A549 (cell line): Measurements from ENCODE around the gene LRRC72.

Experiments
- BHLHE40 ChIP-seq: IDR thresholded peaks from 2 replicates; pipeline ENCODE4 v1.6.1; 2012; ENCODE audit warnings: low read depth, low read length, inconsistent platforms
- CBX2 ChIP-seq: fragments of 200-600 bp; sonication (generic); IDR thresholded peaks from 2 replicates; pipeline ENCODE4 v1.6.1; 2016; ENCODE audit warnings: low read depth, mild to moderate bottlenecking, borderline replicate concordance
- CEBPB ChIP-seq, 2 experiments: fragments of >200 bp in 1 of 2; sonication (Bioruptor Twin) in 1 of 2; formaldehyde crosslinking in 1 of 2; IDR thresholded peaks; 2 replicates each; pipeline ENCODE4 v1.6.1; 2012 to 2016
- CTCF ChIP-seq: fragments of >200 bp; sonication (Bioruptor Twin); formaldehyde crosslinking; IDR thresholded peaks from 3 replicates; pipeline ENCODE4 v1.5.1; 2016
- HDAC2 ChIP-seq: fragments of 200-600 bp; sonication (generic); IDR thresholded peaks from 2 replicates; pipeline ENCODE4 v1.6.1; 2016
- JUN ChIP-seq, 2 experiments: fragments of >200 bp; sonication (Bioruptor Twin); formaldehyde crosslinking; IDR thresholded peaks; 2 replicates in 1 of 2; 3 replicates in 1 of 2; pipeline ENCODE4 v1.6.1; 2016 to 2017
- KDM1A ChIP-seq: fragments of 200-600 bp; sonication (generic); IDR thresholded peaks from 2 replicates; pipeline ENCODE4 v1.6.1; 2016; ENCODE audit warnings: low read depth, mild to moderate bottlenecking
- MAX ChIP-seq: IDR thresholded peaks from 2 replicates; pipeline ENCODE4 v1.6.1; 2012
- PBX3 ChIP-seq: IDR thresholded peaks from 2 replicates; pipeline ENCODE4 v1.6.1; 2012
- SREBF2 ChIP-seq: fragments of 450-650 bp; IDR thresholded peaks from 2 replicates; pipeline ENCODE4 v1.6.1; 2014; ENCODE audit warnings: mild to moderate bottlenecking, moderate library complexity
- USF2 ChIP-seq: fragments of 450-650 bp; IDR thresholded peaks from 2 replicates; pipeline ENCODE4 v1.6.1; 2014; ENCODE audit warnings: antibody characterized with exemption

GRCh38 chr7:16615228-16615627 is 88.6 kb downstream of the LRRC72 start:
- TF ChIP-seq CTCF, result no peak
- no peak for TF ChIP-seq SREBF2
- no peak for TF ChIP-seq PBX3
- TF ChIP-seq USF2, result no peak
- no peak for TF ChIP-seq CBX2
- no peak for TF ChIP-seq HDAC2
- no peak for TF ChIP-seq CEBPB (IDR thresholded peaks at IDR 0.05)
- TF ChIP-seq BHLHE40, result no peak
- no peak for TF ChIP-seq JUN (IDR thresholded peaks at IDR 0.05)
- no peak for TF ChIP-seq MAX
- TF ChIP-seq KDM1A, result no peak
